ENCODE data around the gene TSPAN9.

The TSPAN9 gene

GRCh38 chr12:3116106-3116844 lies 39.1 kb downstream of the TSPAN9 start:
- WGBS (ENCODE audit: insufficient coverage) = 62% methylated on average over 17 of the region's 19 CpGs
- H3K36me3 ChIP-seq (ENCODE audit: control insufficient read depth in 4 of 4, insufficient read depth in 4 of 4, low read length in 3 of 4) = no peaks in the 10 kb centered on the region
- peaks cover 0 to 3% (median 0%) of the 10 kb centered on the region in 5 experiments for H3K9me3 ChIP-seq (ENCODE audit: control extremely low read depth in 1 of 5, control insufficient read depth in 4 of 5, insufficient read depth in 2 of 5, low read depth in 1 of 5, low read length in 4 of 5)
- DNase-seq = no peak
- peaks cover 3 to 91% (median 43%) of the 10 kb centered on the region in 5 experiments for H3K27me3 ChIP-seq (replicated peaks in 2 of 5; ENCODE audit: control insufficient read depth in 4 of 5, insufficient read depth in 5 of 5, low read length in 4 of 5)
- ChIA-PET POLR2A (no interaction called here), CTCF (interaction anchor here (0.9 to 1.5 kb wide), 3 partner anchors 19 to 159 kb away, joined by 3 to 6 read pairs (median 3); no protein-coding TSS in a partner anchor)
- no peak overlapping the region for H3K4me3 ChIP-seq (ENCODE audit: control insufficient read depth in 1 of 7, extremely low read depth in 1 of 7, insufficient read depth in 4 of 7, low read depth in 2 of 7, low read length in 6 of 7)
- no peak overlapping the region for H3K27ac ChIP-seq (ENCODE audit: insufficient read depth in 1 of 2, low read depth in 1 of 2, low read length in 2 of 2, poor library complexity in 1 of 2, severe bottlenecking in 2 of 2)
- H3K4me1 ChIP-seq (ENCODE audit: control extremely low read depth in 1 of 4, control insufficient read depth in 4 of 4, insufficient read depth in 4 of 4, low read length in 3 of 4) = peaks cover 0 to 11% (median 5%) of the 10 kb centered on the region in 4 experiments

- Histone ChIP-seq H3K36me3 (ENCODE audit: control insufficient read depth in 4 of 4, insufficient read depth in 4 of 4, low read length in 3 of 4) (no peaks in the 10 kb centered on the region), H3K4me3 (ENCODE audit: control insufficient read depth in 1 of 7, extremely low read depth in 1 of 7, insufficient read depth in 4 of 7, low read depth in 2 of 7, low read length in 6 of 7) (peak overlapping the region in 1 of 7 experiments; percentile 37), H3K9me3 (ENCODE audit: control extremely low read depth in 1 of 5, control insufficient read depth in 4 of 5, insufficient read depth in 2 of 5, low read depth in 1 of 5, low read length in 4 of 5) (peaks cover 0 to 3% (median 0%) of the 10 kb centered on the region in 5 experiments), H3K27ac (ENCODE audit: insufficient read depth in 1 of 2, low read depth in 1 of 2, low read length in 2 of 2, poor library complexity in 1 of 2, severe bottlenecking in 2 of 2) (no peak overlapping the region), H3K4me1 (ENCODE audit: control extremely low read depth in 1 of 4, control insufficient read depth in 4 of 4, insufficient read depth in 4 of 4, low read length in 3 of 4) (peaks cover 0 to 11% (median 5%) of the 10 kb centered on the region in 4 experiments), H3K27me3 (replicated peaks in 2 of 5; ENCODE audit: control insufficient read depth in 4 of 5, insufficient read depth in 5 of 5, low read length in 4 of 5) (peaks cover 3 to 93% (median 42%) of the 10 kb centered on the region in 5 experiments)
- ChIA-PET CTCF (interaction anchor here (0.9 to 1.5 kb wide), 2 partner anchors 18 to 158 kb away, joined by 3 to 6 read pairs; no protein-coding TSS in a partner anchor), POLR2A (no interaction called here)
- 5% methylated on average over 10 of the region's 10 CpGs for WGBS (ENCODE audit: insufficient coverage)
- DNase-seq = peak; percentile 49 to 71 (median 69)
Observed at GRCh38 chr12:3117144-3117581, 40.0 kb downstream of the TSPAN9 start.

GRCh38 chr12:3117591-3118015 lies 40.4 kb downstream of the TSPAN9 start:
- Histone ChIP-seq H3K9me3 (ENCODE audit: control extremely low read depth in 1 of 5, control insufficient read depth in 4 of 5, insufficient read depth in 2 of 5, low read depth in 1 of 5, low read length in 4 of 5) (peaks cover 0 to 3% (median 0%) of the 10 kb centered on the region in 5 experiments), H3K4me1 (ENCODE audit: control extremely low read depth in 1 of 4, control insufficient read depth in 4 of 4, insufficient read depth in 4 of 4, low read length in 3 of 4) (peaks cover 0 to 11% (median 5%) of the 10 kb centered on the region in 4 experiments), H3K27ac (ENCODE audit: insufficient read depth in 1 of 2, low read depth in 1 of 2, low read length in 2 of 2, poor library complexity in 1 of 2, severe bottlenecking in 2 of 2) (no peak overlapping the region), H3K27me3 (replicated peaks in 2 of 5; ENCODE audit: control insufficient read depth in 4 of 5, insufficient read depth in 5 of 5, low read length in 4 of 5) (peaks cover 3 to 97% (median 46%) of the 10 kb centered on the region in 5 experiments), H3K36me3 (ENCODE audit: control insufficient read depth in 4 of 4, insufficient read depth in 4 of 4, low read length in 3 of 4) (no peaks in the 10 kb centered on the region), H3K4me3 (ENCODE audit: control insufficient read depth in 1 of 7, extremely low read depth in 1 of 7, insufficient read depth in 4 of 7, low read depth in 2 of 7, low read length in 6 of 7) (peak overlapping the region in 1 of 7 experiments; percentile 20)
- 84% methylated on average over 3 of the region's 3 CpGs for WGBS (ENCODE audit: insufficient coverage)
- no peak for DNase-seq
- CTCF ChIA-PET = no interaction called here
- POLR2A ChIA-PET = no interaction called here

- Histone ChIP-seq H3K9me3 (ENCODE audit: control extremely low read depth in 1 of 5, control insufficient read depth in 4 of 5, insufficient read depth in 2 of 5, low read depth in 1 of 5, low read length in 4 of 5) (peaks cover 0 to 13% (median 2%) of the 10 kb centered on the region in 5 experiments), H3K27ac (ENCODE audit: insufficient read depth in 1 of 2, low read depth in 1 of 2, low read length in 2 of 2, poor library complexity in 1 of 2, severe bottlenecking in 2 of 2) (no peak overlapping the region), H3K27me3 (replicated peaks in 2 of 5; ENCODE audit: control insufficient read depth in 4 of 5, insufficient read depth in 5 of 5, low read length in 4 of 5) (peaks cover 6 to 95% (median 47%) of the 10 kb centered on the region in 5 experiments), H3K4me1 (ENCODE audit: control extremely low read depth in 1 of 4, control insufficient read depth in 4 of 4, insufficient read depth in 4 of 4, low read length in 3 of 4) (peaks cover 0 to 15% (median 5%) of the 10 kb centered on the region in 4 experiments), H3K4me3 (ENCODE audit: control insufficient read depth in 1 of 7, extremely low read depth in 1 of 7, insufficient read depth in 4 of 7, low read depth in 2 of 7, low read length in 6 of 7) (no peak overlapping the region), H3K36me3 (ENCODE audit: control insufficient read depth in 4 of 4, insufficient read depth in 4 of 4, low read length in 3 of 4) (no peaks in the 10 kb centered on the region)
- POLR2A ChIA-PET = no interaction called here
- DNase-seq = no peak
- WGBS (ENCODE audit: insufficient coverage) = 39% methylated on average over 5 of the region's 9 CpGs
- CTCF ChIA-PET = interaction anchor here (0.8 to 1.6 kb wide), 4 partner anchors 18 to 148 kb away, joined by 3 to 4 read pairs (median 3); no protein-coding TSS in a partner anchor
Observed at GRCh38 chr12:3119192-3119755, 42.1 kb downstream of the TSPAN9 start.

- peaks cover 0 to 15% (median 5%) of the 10 kb centered on the region in 4 experiments for H3K4me1 ChIP-seq (ENCODE audit: control extremely low read depth in 1 of 4, control insufficient read depth in 4 of 4, insufficient read depth in 4 of 4, low read length in 3 of 4)
- H3K27ac ChIP-seq (ENCODE audit: insufficient read depth in 1 of 2, low read depth in 1 of 2, low read length in 2 of 2, poor library complexity in 1 of 2, severe bottlenecking in 2 of 2) = no peak overlapping the region
- H3K27me3 ChIP-seq (replicated peaks in 2 of 5; ENCODE audit: control insufficient read depth in 4 of 5, insufficient read depth in 5 of 5, low read length in 4 of 5) = peaks cover 5 to 95% (median 46%) of the 10 kb centered on the region in 5 experiments
- no peak for DNase-seq
- WGBS (ENCODE audit: insufficient coverage) = 57% methylated on average over 13 of the region's 17 CpGs
- no peaks in the 10 kb centered on the region for H3K36me3 ChIP-seq (ENCODE audit: control insufficient read depth in 4 of 4, insufficient read depth in 4 of 4, low read length in 3 of 4)
- H3K9me3 ChIP-seq (ENCODE audit: control extremely low read depth in 1 of 5, control insufficient read depth in 4 of 5, insufficient read depth in 2 of 5, low read depth in 1 of 5, low read length in 4 of 5) = peaks cover 0 to 18% (median 5%) of the 10 kb centered on the region in 5 experiments
- ChIA-PET POLR2A (interaction anchor here (0.6 kb wide), 1 partner anchor 18 kb away, joined by 3 read pairs; no protein-coding TSS in a partner anchor), CTCF (interaction anchor here (1.0 to 1.6 kb wide), 5 partner anchors 12 to 180 kb away, joined by 3 to 4 read pairs (median 3); no protein-coding TSS in a partner anchor)
- H3K4me3 ChIP-seq (ENCODE audit: control insufficient read depth in 1 of 7, extremely low read depth in 1 of 7, insufficient read depth in 4 of 7, low read depth in 2 of 7, low read length in 6 of 7) = no peak overlapping the region
Observed at GRCh38 chr12:3119756-3120601, 42.8 kb downstream of the TSPAN9 start.

GRCh38 chr12:3120701-3121100 lies 43.5 kb downstream of the TSPAN9 start:
- Histone ChIP-seq H3K36me3 (ENCODE audit: control insufficient read depth in 4 of 4, insufficient read depth in 4 of 4, low read length in 3 of 4) (no peaks in the 10 kb centered on the region), H3K27me3 (replicated peaks in 2 of 5; ENCODE audit: control insufficient read depth in 4 of 5, insufficient read depth in 5 of 5, low read length in 4 of 5) (peaks cover 6 to 95% (median 46%) of the 10 kb centered on the region in 5 experiments), H3K4me1 (ENCODE audit: control extremely low read depth in 1 of 4, control insufficient read depth in 4 of 4, insufficient read depth in 4 of 4, low read length in 3 of 4) (peaks cover 0 to 15% (median 5%) of the 10 kb centered on the region in 4 experiments), H3K9me3 (ENCODE audit: control extremely low read depth in 1 of 5, control insufficient read depth in 4 of 5, insufficient read depth in 2 of 5, low read depth in 1 of 5, low read length in 4 of 5) (peaks cover 2 to 24% (median 11%) of the 10 kb centered on the region in 5 experiments), H3K4me3 (ENCODE audit: control insufficient read depth in 1 of 7, extremely low read depth in 1 of 7, insufficient read depth in 4 of 7, low read depth in 2 of 7, low read length in 6 of 7) (no peak overlapping the region), H3K27ac (ENCODE audit: insufficient read depth in 1 of 2, low read depth in 1 of 2, low read length in 2 of 2, poor library complexity in 1 of 2, severe bottlenecking in 2 of 2) (no peak overlapping the region)
- ChIA-PET POLR2A (no interaction called here), CTCF (interaction anchor here (1.0 to 1.3 kb wide), 4 partner anchors 11 to 180 kb away, joined by 3 to 4 read pairs (median 4); no protein-coding TSS in a partner anchor)
- no peak for DNase-seq
- 95% methylated on average over 5 of the region's 5 CpGs for WGBS (ENCODE audit: insufficient coverage)

Data from common myeloid progenitor, CD34-positive (primary cell).